SJSA1 (cell line): ENCODE results near the gene HEATR5A. TPM values are rescaled to one million over a fixed set of nuclear protein-coding genes. Genes with fewer than 3 reads are reported as not detected.
"Not testable (repeated sequence)": the region's sequence is repeated elsewhere in the genome, so short reads cannot be mapped to it uniquely, and the experiment has no call there.

Experiments
- DNase-seq, 2 experiments: peaks; one replicate each; pipeline ENCODE4 v3.0.0-alpha.2; 2015 to 2020; ENCODE audit warnings: low spot score in 2 of 2, low read depth in 1 of 2
- H3K27ac ChIP-seq: fragments of 250-450 bp; sonication (Bioruptor Pico); 2 replicates; pipeline ENCODE4 v1.5.1; 2020; ENCODE audit warnings: mild to moderate bottlenecking, moderate library complexity
- H3K27me3 ChIP-seq: fragments of 250-450 bp; sonication (Bioruptor Pico); replicated peaks from 2 replicates; pipeline ENCODE4 v1.5.1; 2020; ENCODE audit warnings: mild to moderate bottlenecking, moderate library complexity
- H3K36me3 ChIP-seq: fragments of 250-450 bp; sonication (Bioruptor Pico); 2 replicates; pipeline ENCODE4 v1.5.1; 2020; ENCODE audit warnings: mild to moderate bottlenecking
- H3K4me1 ChIP-seq: fragments of 250-450 bp; sonication (Bioruptor Pico); replicated peaks from 2 replicates; pipeline ENCODE4 v1.6.1; 2021; ENCODE audit warnings: mild to moderate bottlenecking
- H3K4me3 ChIP-seq: fragments of 250-450 bp; sonication (Bioruptor Pico); 2 replicates; pipeline ENCODE4 v1.5.1; 2020; ENCODE audit warnings: mild to moderate bottlenecking
- H3K9me3 ChIP-seq: fragments of 250-450 bp; sonication (Bioruptor Pico); replicated peaks from 2 replicates; pipeline ENCODE4 v1.5.1; 2020; ENCODE audit warnings: mild to moderate bottlenecking
- total RNA-seq: library from RNA; depleted of rRNA; stranded (reverse); fragments of >200 nt; shearing (Covaris generic); gene quantifications from 2 replicates; pipeline ENCODE4 v1.2.3, GENCODE V29; 2014

Gene HEATR5A
- total RNA-seq, 1 experiment from 2014 or later: 23.4 TPM

DNA sequence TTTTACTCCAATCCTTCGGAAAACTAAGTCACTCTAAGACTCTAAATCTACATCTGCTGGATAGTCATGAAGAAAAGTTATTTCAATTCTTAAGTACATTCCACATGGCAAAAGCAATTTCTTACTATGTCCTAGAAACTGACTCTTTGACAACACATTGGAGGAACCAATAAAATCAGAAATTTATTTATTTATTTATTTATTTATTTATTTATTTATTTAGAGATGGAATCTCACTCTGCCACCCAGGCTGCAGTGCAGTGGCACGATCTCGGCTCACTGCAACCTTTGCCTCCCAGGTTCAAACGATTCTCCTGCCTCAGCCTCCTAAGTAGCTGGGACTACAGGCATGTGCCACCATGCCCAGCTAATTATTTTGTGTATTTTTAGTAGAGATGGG lies 58.6 kb downstream of the HEATR5A start:
- H3K4me1 ChIP-seq: peaks cover 13% of the 10 kb centered on the region; the same call in 1 of the 2 replicates
- H3K27ac ChIP-seq: peak overlapping the region; percentile 76
- H3K9me3 ChIP-seq, H3K27me3 ChIP-seq, H3K4me3 ChIP-seq, DNase-seq: not testable (repeated sequence)
- peaks cover 12% of the 10 kb centered on the region for H3K36me3 ChIP-seq

DNA sequence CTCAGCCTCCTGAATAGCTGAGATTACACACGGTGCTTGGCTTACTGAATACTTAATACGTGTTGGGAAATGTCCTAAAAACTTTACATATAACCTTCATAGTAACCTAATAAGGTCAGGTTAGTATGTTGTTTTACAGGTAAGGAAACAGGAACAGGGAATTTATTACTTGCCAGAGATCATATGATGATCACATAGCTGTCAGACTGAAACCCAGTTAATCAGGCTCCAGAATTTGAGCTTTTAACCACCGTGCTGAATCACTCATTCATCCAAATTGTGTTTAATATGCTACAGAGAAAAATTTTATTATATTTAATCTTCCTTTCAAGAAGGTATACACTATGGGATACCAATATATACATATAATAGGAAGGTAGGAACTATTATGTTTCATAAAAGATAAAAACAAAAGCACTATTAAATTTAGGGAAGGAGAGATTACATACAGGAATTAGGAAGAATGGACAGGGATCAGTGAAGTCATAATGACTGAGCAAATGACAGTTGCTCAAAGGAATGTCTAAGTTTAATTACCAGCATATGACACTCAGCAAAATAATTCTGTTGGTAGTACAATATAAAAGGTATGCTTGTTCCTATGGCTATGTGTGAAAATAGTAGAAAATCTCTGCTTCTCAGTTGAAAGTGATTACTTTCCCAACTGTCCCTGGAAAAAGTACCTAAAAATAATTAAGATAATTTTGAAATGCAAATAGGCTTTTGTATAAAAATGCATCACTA lies 59.3 kb downstream of the HEATR5A start:
- DNase-seq: peak in 1 of 2 experiments; percentile 35
- Histone ChIP-seq H3K27me3 (no peaks in the 10 kb centered on the region), H3K4me1 (peaks cover 13% of the 10 kb centered on the region; the same call in 1 of the 2 replicates), H3K4me3 (no peak overlapping the region), H3K36me3 (peaks cover 12% of the 10 kb centered on the region), H3K27ac (peak overlapping the region; percentile 76), H3K9me3 (no peaks in the 10 kb centered on the region)

- no peak for DNase-seq
- no peaks in the 10 kb centered on the region for H3K9me3 ChIP-seq
Observed at GRCh38 chr14:31357279-31357678, 63.1 kb downstream of the HEATR5A start.

DNA sequence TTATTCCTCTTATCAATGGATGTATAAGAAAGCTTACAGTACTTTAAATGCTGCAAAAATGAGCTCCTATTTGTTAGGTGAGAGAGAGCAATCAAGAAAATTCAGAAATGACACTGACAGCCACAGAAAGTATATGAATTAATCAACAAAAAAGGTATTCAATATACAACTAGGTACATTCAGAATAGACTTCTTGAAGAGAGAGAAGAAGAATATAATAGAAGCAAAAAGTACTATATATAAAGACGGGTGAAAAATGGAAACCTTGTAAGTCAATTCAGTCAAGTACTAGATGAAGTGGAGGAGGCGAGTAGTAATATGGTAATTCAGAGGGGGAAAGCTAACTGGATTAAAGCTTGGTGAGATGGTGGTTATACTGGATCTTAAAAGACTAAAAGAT lies 74.3 kb downstream of the HEATR5A start:
- no peak overlapping the region for H3K27ac ChIP-seq
- H3K4me1 ChIP-seq: no peaks in the 10 kb centered on the region
- no peaks in the 10 kb centered on the region for H3K9me3 ChIP-seq
- no peaks in the 10 kb centered on the region for H3K27me3 ChIP-seq
- H3K4me3 ChIP-seq: no peak overlapping the region
- H3K36me3 ChIP-seq: peaks cover 26% of the 10 kb centered on the region
- no peak for DNase-seq

More at GRCh38 chr14:31357279-31357678, 63.1 kb downstream of the HEATR5A start:
- H3K27me3 ChIP-seq: no peaks in the 10 kb centered on the region
- no peak overlapping the region for H3K4me3 ChIP-seq
- H3K36me3 ChIP-seq: peaks cover 15% of the 10 kb centered on the region
- H3K27ac ChIP-seq: no peak overlapping the region
- H3K4me1 ChIP-seq: peaks cover 13% of the 10 kb centered on the region; the same call in 1 of the 2 replicates

GRCh38 chr14:31341280-31341679 lies 79.1 kb downstream of the HEATR5A start:
- peaks cover 15% of the 10 kb centered on the region for H3K36me3 ChIP-seq

GRCh38 chr14:31340297-31341063 lies 79.9 kb downstream of the HEATR5A start:
- peak in 1 of 2 experiments; percentile 10 for DNase-seq
- H3K4me1 ChIP-seq: peaks cover 9% of the 10 kb centered on the region

More at GRCh38 chr14:31341280-31341679, 79.1 kb downstream of the HEATR5A start:
- Histone ChIP-seq H3K4me1 (peaks cover 9% of the 10 kb centered on the region), H3K4me3 (no peak overlapping the region), H3K27ac (no peak overlapping the region), H3K27me3 (no peaks in the 10 kb centered on the region), H3K9me3 (no peaks in the 10 kb centered on the region)
- no peak for DNase-seq

DNA sequence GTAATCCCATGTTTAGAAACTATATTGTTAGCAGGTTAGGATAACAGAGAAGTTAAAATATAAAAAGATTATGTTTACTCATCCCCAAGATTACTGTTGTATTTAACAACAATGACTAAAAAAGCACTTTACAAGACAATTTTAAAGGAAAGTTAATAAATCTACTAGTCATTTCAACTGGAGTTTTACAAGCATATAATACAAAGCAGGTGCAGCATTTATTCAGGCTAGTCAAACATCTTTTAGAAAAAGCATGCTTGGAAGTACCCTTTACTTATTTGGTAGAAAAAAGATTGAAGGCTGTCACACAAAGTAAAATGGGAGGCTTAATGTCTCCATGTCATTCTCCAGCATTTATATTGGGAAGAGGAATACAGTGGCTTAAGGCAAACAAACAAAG lies 80.6 kb downstream of the HEATR5A start:
- Histone ChIP-seq H3K4me1 (peaks cover 9% of the 10 kb centered on the region), H3K27me3 (no peaks in the 10 kb centered on the region), H3K9me3 (no peaks in the 10 kb centered on the region), H3K27ac (no peak overlapping the region), H3K36me3 (peaks cover 10% of the 10 kb centered on the region), H3K4me3 (no peak overlapping the region)
- DNase-seq: no peak

More at GRCh38 chr14:31340297-31341063, 79.9 kb downstream of the HEATR5A start:
- H3K27ac ChIP-seq: no peak overlapping the region
- H3K36me3 ChIP-seq: peaks cover 14% of the 10 kb centered on the region
- H3K9me3 ChIP-seq: no peaks in the 10 kb centered on the region
- no peak overlapping the region for H3K4me3 ChIP-seq
- H3K27me3 ChIP-seq: no peaks in the 10 kb centered on the region

GRCh38 chr14:31337331-31337730 lies 83.0 kb downstream of the HEATR5A start:
- H3K9me3 ChIP-seq: no peaks in the 10 kb centered on the region
- H3K27ac ChIP-seq: no peak overlapping the region
- H3K27me3 ChIP-seq: no peaks in the 10 kb centered on the region
- peaks cover 9% of the 10 kb centered on the region for H3K4me1 ChIP-seq
- DNase-seq: no peak
- H3K36me3 ChIP-seq: peaks cover 7% of the 10 kb centered on the region; the same call in 1 of the 2 replicates
- no peak overlapping the region for H3K4me3 ChIP-seq

- DNase-seq: no peak
- Histone ChIP-seq H3K27me3 (no peaks in the 10 kb centered on the region), H3K36me3 (peaks cover 11% of the 10 kb centered on the region)
Observed at GRCh38 chr14:31336646-31337045, 83.7 kb downstream of the HEATR5A start.

GRCh38 chr14:31331395-31331794 lies 89.0 kb downstream of the HEATR5A start:
- not testable (repeated sequence) for H3K4me1 ChIP-seq, H3K27me3 ChIP-seq, H3K9me3 ChIP-seq, DNase-seq, H3K4me3 ChIP-seq, H3K27ac ChIP-seq
- peaks cover 16% of the 10 kb centered on the region for H3K36me3 ChIP-seq

More at GRCh38 chr14:31336646-31337045, 83.7 kb downstream of the HEATR5A start:
- Histone ChIP-seq H3K9me3 (no peaks in the 10 kb centered on the region), H3K27ac (no peak overlapping the region), H3K4me3 (no peak overlapping the region), H3K4me1 (peaks cover 9% of the 10 kb centered on the region)

DNA sequence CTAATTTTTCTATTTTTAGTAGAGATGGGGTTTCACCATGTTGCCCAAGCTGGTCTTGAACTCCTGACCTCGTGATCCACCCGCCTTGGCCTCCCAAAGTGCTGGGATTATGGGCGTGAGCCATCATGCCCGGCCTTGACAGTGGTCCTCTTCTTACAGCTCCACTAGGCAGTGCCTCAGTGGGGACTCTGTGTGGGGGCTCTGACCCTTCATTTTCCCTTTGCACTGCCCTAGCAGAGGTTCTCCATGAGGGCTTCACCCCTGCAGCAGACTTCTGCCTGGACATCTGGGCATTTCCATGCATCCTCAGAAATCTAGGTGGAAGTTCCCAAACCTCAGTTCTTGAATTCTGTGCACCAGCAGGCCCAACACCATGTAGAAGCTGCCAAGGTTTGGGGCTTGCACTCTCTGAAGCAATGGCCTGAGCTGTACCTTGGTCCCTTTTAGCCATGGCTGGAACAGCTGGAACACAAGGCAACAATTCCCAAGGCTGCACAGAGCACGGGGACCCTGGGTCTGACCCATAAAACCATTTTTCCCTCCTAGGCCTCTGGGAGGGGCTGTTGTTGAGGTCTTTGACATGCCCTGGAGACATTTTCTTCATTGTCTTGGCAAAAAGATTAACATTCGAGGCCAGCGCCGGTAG lies 90.4 kb downstream of the HEATR5A start:
- not testable (repeated sequence) for DNase-seq, H3K4me1 ChIP-seq, H3K27me3 ChIP-seq, H3K4me3 ChIP-seq, H3K27ac ChIP-seq, H3K9me3 ChIP-seq
- peaks cover 16% of the 10 kb centered on the region for H3K36me3 ChIP-seq

DNA sequence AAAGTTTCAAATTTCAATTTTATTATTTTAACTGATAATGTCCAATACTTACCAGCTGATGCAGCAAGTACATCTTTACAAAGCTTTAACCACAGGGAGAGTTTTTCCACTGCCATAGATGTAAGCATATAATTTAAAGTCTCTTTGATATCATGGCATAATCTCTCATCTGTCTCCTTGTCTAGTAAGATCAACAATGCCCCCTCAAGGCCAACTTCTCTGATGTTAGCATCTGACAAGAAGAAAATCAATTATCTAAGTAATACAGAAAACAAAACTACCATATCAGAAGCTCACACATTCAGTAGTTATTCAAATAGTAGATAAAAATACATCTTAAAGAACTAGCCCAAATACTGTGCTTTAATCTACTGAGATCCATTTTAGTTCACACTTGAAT lies 94.2 kb downstream of the HEATR5A start:
- peak in 1 of 2 experiments; percentile 2 for DNase-seq
- peaks cover 6% of the 10 kb centered on the region; the same call in 1 of the 2 replicates for H3K36me3 ChIP-seq
- no peak overlapping the region for H3K4me3 ChIP-seq

DNA sequence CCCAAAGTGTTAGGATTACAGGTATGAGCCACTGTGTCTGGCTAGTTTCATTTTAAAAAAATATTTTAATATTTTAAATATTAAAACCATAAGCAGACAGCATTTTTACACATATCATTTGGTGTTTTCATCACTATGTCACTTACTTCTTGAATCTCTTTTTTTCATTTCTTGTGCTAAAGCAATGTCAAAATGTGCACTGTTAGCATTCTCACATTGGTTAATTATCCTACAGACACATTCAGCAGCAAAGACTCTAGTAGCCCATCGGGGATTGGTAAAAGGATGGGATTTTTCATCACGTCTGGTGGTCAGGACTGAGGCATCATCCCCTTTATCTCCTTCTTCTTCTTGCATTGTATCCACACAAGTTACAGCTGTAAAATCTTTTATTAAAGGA lies 96.9 kb downstream of the HEATR5A start:
- Histone ChIP-seq H3K27me3 (no peaks in the 10 kb centered on the region), H3K4me3 (no peak overlapping the region), H3K4me1 (no peaks in the 10 kb centered on the region), H3K9me3 (no peaks in the 10 kb centered on the region), H3K27ac (no peak overlapping the region), H3K36me3 (no peaks in the 10 kb centered on the region)
- no peak for DNase-seq

More for the DNA sequence above, 94.2 kb downstream of the HEATR5A start:
- H3K27ac ChIP-seq: no peak overlapping the region
- no peaks in the 10 kb centered on the region for H3K4me1 ChIP-seq
- H3K27me3 ChIP-seq: no peaks in the 10 kb centered on the region
- H3K9me3 ChIP-seq: 0 out of 2 replicates have a peak, but pooled peaks cover 5% of the 10 kb centered on the region
